SK-N-SH treated with all-trans-retinoic acid at 6 μM for 48 hours (cell line): Measurements from ENCODE around the gene NSMF.

Experiments used
- ARNTL ChIP-seq: fragments of 450-650 bp; formaldehyde crosslinking; IDR thresholded peaks from 2 replicates; pipeline ENCODE4 v1.5.0; 2020; ENCODE audit warnings: low read depth, mild to moderate bottlenecking, moderate library complexity, borderline replicate concordance
- GLIS3 ChIP-seq: fragments of 250-450 bp; sonication (Bioruptor Pico); IDR thresholded peaks from 2 replicates; pipeline ENCODE4 v1.5.0; 2020; ENCODE audit warnings: mild to moderate bottlenecking, moderate library complexity
- RARB ChIP-seq: fragments of 250-450 bp; sonication (Bioruptor Pico); IDR thresholded peaks from 2 replicates; pipeline ENCODE4 v1.8.0; 2021; ENCODE audit warnings: mild to moderate bottlenecking, moderate library complexity
- ZC3H10 ChIP-seq: fragments of 250-450 bp; sonication (Bioruptor Pico); IDR thresholded peaks from 2 replicates; pipeline ENCODE4 v1.5.1; 2021; ENCODE audit warnings: mild to moderate bottlenecking, moderate library complexity
- TF ChIP-seq, protein P1 (sequence below): fragments of 250-450 bp; sonication (Bioruptor Pico); IDR thresholded peaks from 2 replicates; pipeline ENCODE4 v1.5.1; 2020; ENCODE audit warnings: low read depth, mild to moderate bottlenecking, moderate library complexity
- TF ChIP-seq, protein P2 (sequence below): fragments of 250-450 bp; sonication (Bioruptor Pico); IDR thresholded peaks from 2 replicates; pipeline ENCODE4 v1.8.0; 2020; ENCODE audit warnings: mild to moderate bottlenecking, moderate library complexity, borderline replicate concordance

DNA sequence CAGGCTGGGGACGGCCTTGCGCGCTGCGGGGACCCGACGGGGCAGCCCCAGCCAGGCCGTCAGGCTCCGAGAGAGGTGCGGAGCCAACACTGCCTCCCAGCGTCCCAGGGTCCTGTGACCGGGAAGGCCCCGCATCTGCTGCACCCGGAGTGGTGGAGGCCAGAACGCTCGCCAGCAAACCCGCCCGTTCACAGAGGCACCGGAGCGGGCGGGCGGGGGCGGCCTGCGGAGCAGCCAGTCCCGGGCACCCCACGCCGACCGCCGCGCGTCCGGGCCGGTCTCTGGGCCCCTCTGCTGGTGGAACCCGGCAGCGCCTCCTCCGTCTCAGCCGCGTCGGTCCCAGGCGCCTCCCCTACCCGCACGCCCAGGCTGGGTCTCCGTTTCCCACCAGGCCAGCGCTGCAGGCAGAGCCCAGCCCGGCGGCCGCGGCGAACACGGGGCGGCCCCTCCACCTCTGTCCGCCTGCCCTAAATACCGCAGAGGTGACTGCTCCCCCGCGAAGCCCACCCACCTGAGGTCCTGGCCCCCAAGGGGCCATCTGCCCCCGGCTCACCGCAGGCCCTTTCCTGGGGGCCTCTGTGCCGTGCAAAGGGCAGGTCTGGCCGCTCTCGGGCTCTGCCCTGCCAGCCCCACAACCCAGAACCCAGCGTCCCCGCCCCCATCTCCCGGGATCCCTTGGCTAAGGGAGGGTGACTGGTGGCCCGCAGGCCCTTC lies 52.1 kb downstream of the NSMF start:
- TF ChIP-seq, protein P1, sequence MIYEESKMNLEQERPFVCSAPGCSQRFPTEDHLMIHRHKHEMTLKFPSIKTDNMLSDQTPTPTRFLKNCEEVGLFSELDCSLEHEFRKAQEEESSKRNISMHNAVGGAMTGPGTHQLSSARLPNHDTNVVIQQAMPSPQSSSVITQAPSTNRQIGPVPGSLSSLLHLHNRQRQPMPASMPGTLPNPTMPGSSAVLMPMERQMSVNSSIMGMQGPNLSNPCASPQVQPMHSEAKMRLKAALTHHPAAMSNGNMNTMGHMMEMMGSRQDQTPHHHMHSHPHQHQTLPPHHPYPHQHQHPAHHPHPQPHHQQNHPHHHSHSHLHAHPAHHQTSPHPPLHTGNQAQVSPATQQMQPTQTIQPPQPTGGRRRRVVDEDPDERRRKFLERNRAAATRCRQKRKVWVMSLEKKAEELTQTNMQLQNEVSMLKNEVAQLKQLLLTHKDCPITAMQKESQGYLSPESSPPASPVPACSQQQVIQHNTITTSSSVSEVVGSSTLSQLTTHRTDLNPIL = no peak
- TF ChIP-seq GLIS3 (no peak), RARB (CRISPR knock-in tag) (no peak), ARNTL (CRISPR knock-in tag) (no peak), ZC3H10 (CRISPR knock-in tag) (no peak)
- TF ChIP-seq, protein P2, sequence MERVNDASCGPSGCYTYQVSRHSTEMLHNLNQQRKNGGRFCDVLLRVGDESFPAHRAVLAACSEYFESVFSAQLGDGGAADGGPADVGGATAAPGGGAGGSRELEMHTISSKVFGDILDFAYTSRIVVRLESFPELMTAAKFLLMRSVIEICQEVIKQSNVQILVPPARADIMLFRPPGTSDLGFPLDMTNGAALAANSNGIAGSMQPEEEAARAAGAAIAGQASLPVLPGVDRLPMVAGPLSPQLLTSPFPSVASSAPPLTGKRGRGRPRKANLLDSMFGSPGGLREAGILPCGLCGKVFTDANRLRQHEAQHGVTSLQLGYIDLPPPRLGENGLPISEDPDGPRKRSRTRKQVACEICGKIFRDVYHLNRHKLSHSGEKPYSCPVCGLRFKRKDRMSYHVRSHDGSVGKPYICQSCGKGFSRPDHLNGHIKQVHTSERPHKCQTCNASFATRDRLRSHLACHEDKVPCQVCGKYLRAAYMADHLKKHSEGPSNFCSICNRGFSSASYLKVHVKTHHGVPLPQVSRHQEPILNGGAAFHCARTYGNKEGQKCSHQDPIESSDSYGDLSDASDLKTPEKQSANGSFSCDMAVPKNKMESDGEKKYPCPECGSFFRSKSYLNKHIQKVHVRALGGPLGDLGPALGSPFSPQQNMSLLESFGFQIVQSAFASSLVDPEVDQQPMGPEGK (CRISPR knock-in tag) = no peak
